HG03442 (cell line): ENCODE measurements around the gene SLC6A15.

Source experiments
- ATAC-seq: cut with Tn5 transposase; IDR thresholded peaks from one replicate; pipeline ENCODE4 v1.9.1; 2021; ENCODE audit warnings: mild to moderate bottlenecking, moderate library complexity; ENCODE audit not compliant: unreplicated experiment

Gene SLC6A15

GRCh38 chr12:84912198-84913128, at the start of gene SLC6A15:
Gene SLC6A15 (minus strand): TSS chr12:84912799. CDS start chr12:84892120, 20,679 bp downstream.
- ATAC-seq, result peak; percentile 65

- ATAC-seq, result no peak
These were observed 48.3 kb upstream of the SLC6A15 start for GRCh38 chr12:84960918-84961317.

- no peak for ATAC-seq
These were observed 42.7 kb upstream of the SLC6A15 start for GRCh38 chr12:84955298-84955697.

- peak; percentile 54 for ATAC-seq
These were observed 41.8 kb upstream of the SLC6A15 start for GRCh38 chr12:84954415-84954814.

- ATAC-seq, result no peak
These were observed 38.5 kb upstream of the SLC6A15 start for GRCh38 chr12:84950971-84951546.

GRCh38 chr12:84946753-84947152, 34.2 kb upstream of the SLC6A15 start:
- ATAC-seq, result no peak

GRCh38 chr12:84937415-84937814, 24.8 kb upstream of the SLC6A15 start:
- ATAC-seq, result no peak

GRCh38 chr12:84929501-84929900, 16.9 kb upstream of the SLC6A15 start:
- no peak for ATAC-seq

GRCh38 chr12:84924981-84925380, 12.4 kb upstream of the SLC6A15 start:
- no peak for ATAC-seq

- no peak for ATAC-seq
These were observed 10.1 kb upstream of the SLC6A15 start for GRCh38 chr12:84922693-84923092.

- ATAC-seq, result no peak
These were observed 7.7 kb upstream of the SLC6A15 start for GRCh38 chr12:84920331-84920730.

GRCh38 chr12:84919271-84919670, 6.7 kb upstream of the SLC6A15 start:
- no peak for ATAC-seq

- ATAC-seq, result no peak
These were observed 523 bp upstream of the SLC6A15 start for GRCh38 chr12:84913129-84913515.

- no peak for ATAC-seq
These were observed 1.1 kb downstream of the SLC6A15 start for GRCh38 chr12:84911271-84912197.

GRCh38 chr12:84910549-84911241, 1.9 kb downstream of the SLC6A15 start:
- no peak for ATAC-seq

- ATAC-seq, result no peak
These were observed 8.5 kb downstream of the SLC6A15 start for GRCh38 chr12:84904051-84904450.

GRCh38 chr12:84891106-84891838, 21.3 kb downstream of the SLC6A15 start:
- ATAC-seq, result no peak

- ATAC-seq, result no peak
These were observed 22.8 kb downstream of the SLC6A15 start for GRCh38 chr12:84889818-84890217.

GRCh38 chr12:84888861-84889260, 23.7 kb downstream of the SLC6A15 start:
- no peak for ATAC-seq

GRCh38 chr12:84877340-84877739, 35.3 kb downstream of the SLC6A15 start:
- ATAC-seq, result no peak
